Glutamatergic neuron (in vitro differentiated cells): Measurements from ENCODE around the gene IL21. TPM values are rescaled to one million over a fixed set of nuclear protein-coding genes. Genes with fewer than 3 reads are reported as not detected.
"Not testable (repeated sequence)": the region's sequence is repeated elsewhere in the genome, so short reads cannot be mapped to it uniquely, and the experiment has no call there.

ENCODE experiments used
- DNase-seq: peaks from one replicate; pipeline ENCODE4 v3.0.0; 2022
- H3K27ac Mint-ChIP-seq: one replicate; pipeline ENCODE4 v1.8.0; 2020; ENCODE audit warnings: mild to moderate bottlenecking, mixed read lengths, inconsistent platforms; ENCODE audit not compliant: unreplicated experiment
- H3K27me3 Mint-ChIP-seq: one replicate; pipeline ENCODE4 v1.8.0; 2020; ENCODE audit warnings: mild to moderate bottlenecking, moderate library complexity, mixed read lengths, inconsistent platforms; ENCODE audit not compliant: unreplicated experiment
- H3K36me3 Mint-ChIP-seq: one replicate; pipeline ENCODE4 v1.8.0; 2020; ENCODE audit warnings: mild to moderate bottlenecking, mixed read lengths, inconsistent platforms; ENCODE audit not compliant: unreplicated experiment
- H3K4me1 Mint-ChIP-seq: one replicate; pipeline ENCODE4 v1.8.0; 2020; ENCODE audit warnings: mild to moderate bottlenecking, low read depth, mixed read lengths, inconsistent platforms; ENCODE audit not compliant: unreplicated experiment
- H3K4me3 Mint-ChIP-seq: one replicate; pipeline ENCODE4 v1.8.0; 2020; ENCODE audit warnings: mild to moderate bottlenecking, mixed read lengths, inconsistent platforms; ENCODE audit not compliant: unreplicated experiment
- H3K9me3 Mint-ChIP-seq: one replicate; pipeline ENCODE4 v1.8.0; 2020; ENCODE audit warnings: mild to moderate bottlenecking, moderate library complexity, mixed read lengths, inconsistent platforms; ENCODE audit not compliant: unreplicated experiment
- total RNA-seq: library from RNA; stranded (reverse); fragmentation: NEBNext Ultra II Directional; extraction: Animal tissue kit (Norgen Biotek cat#: 25700); gene quantifications from one replicate; pipeline ENCODE4 v1.2.1, GENCODE V29; 2021; ENCODE audit not compliant: unreplicated experiment
- TF ChIP-seq, protein P1 (sequence below): fragments of 200-600 bp; sonication (generic); IDR thresholded peaks from one replicate; pipeline ENCODE4 v1.5.0; 2021; ENCODE audit not compliant: partially characterized antibody, unreplicated experiment

IL21 gene
- total RNA-seq, 1 donor from 2014 or later: not detected

DNA sequence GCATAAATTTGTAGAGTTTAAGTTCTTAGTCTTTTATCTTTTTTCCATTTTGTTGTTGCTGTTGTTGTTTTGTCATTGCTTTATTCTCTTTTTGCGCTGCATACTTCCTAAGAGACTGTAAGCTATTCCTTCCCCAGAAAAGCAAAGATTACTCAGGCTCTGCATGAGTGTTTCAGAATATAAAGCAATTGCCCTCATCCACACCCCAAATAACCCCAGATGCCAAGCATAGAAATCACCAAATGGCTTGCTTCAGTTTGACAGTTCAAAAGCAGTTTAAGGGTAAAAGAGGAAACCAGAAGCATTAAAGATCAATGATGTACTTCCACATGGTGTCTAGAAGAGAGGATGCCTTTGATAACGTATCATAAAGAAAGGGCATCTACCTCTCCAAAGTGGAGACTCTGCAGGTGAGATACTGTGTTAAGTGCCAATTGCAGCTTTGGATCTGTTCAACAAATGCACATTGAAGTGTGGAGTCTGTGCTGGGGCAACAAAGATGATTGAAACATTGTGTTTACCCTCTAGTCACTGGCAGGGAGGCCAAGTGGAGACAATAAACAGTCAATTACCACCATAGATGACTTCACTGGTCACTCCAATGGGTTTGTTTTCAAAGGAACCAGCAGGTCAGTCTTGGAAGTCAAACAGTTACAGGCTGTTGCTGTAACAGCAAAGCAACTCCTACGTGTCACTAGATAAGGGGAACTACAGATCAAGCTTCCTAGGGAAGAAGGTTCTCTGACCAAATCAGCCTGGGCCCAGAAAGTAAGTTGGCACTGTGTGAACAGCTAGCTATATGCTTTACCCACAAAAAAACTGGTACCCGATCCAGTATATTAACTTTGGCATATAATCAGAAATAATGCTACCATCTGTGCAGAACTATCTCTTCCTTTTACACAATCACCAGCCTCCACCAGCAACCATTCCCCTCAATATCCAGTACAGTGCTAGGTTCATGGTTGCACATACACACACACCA, 40.6 kb upstream of the IL21 start:
- no peaks in the 10 kb centered on the region for H3K36me3 Mint-ChIP-seq
- H3K27me3 Mint-ChIP-seq: no peaks in the 10 kb centered on the region
- no peak overlapping the region for H3K27ac Mint-ChIP-seq
- TF ChIP-seq, protein P1, sequence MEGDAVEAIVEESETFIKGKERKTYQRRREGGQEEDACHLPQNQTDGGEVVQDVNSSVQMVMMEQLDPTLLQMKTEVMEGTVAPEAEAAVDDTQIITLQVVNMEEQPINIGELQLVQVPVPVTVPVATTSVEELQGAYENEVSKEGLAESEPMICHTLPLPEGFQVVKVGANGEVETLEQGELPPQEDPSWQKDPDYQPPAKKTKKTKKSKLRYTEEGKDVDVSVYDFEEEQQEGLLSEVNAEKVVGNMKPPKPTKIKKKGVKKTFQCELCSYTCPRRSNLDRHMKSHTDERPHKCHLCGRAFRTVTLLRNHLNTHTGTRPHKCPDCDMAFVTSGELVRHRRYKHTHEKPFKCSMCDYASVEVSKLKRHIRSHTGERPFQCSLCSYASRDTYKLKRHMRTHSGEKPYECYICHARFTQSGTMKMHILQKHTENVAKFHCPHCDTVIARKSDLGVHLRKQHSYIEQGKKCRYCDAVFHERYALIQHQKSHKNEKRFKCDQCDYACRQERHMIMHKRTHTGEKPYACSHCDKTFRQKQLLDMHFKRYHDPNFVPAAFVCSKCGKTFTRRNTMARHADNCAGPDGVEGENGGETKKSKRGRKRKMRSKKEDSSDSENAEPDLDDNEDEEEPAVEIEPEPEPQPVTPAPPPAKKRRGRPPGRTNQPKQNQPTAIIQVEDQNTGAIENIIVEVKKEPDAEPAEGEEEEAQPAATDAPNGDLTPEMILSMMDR: no peak
- no peaks in the 10 kb centered on the region for H3K9me3 Mint-ChIP-seq
- no peaks in the 10 kb centered on the region for H3K4me1 Mint-ChIP-seq
- no peak overlapping the region for H3K4me3 Mint-ChIP-seq
- no peak for DNase-seq

DNA sequence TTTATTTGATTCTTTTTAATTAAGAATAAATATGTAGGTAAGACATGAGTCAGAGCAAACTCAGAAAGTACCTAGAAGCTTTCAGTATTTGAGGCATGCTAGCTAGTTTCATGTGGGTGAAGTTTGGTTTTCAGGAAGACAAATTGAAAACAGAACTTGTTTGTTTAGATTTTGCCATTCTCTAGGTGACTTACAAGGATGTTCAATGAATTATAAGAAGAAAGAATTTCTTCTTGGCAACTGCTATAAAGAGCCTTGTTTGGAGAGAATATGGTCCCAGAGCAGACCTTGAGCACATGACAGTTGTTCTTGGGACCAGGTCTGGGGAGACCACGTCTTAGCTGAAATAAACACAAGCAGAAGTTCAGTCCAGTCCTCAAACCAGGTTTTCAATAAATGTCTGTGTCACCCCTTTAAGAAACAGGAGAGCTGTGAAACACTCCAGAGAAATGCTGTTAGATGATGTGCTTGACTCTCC, 38.0 kb upstream of the IL21 start:
- DNase-seq: no peak
- Mint-ChIP-seq H3K27ac (no peak overlapping the region), H3K4me1 (no peaks in the 10 kb centered on the region)

DNA sequence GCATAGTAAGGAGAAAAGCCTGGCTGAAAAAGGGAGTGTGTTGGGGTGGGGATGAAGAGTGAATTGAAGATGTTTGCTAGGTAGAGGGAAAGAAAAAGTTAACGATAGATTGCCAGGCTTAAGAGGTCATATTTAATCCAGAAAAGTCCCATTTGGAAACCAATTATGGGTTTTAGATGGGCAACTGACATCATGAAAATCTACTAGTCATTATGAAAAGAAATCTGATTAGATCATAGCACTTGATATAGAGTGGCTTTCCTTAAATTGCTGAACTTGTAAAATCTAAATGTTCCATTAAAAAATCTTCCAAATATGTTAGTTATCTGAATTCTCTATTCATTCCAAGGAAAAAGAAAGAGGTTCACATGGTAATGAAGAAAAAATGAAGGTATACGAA, 37.5 kb upstream of the IL21 start:
- TF ChIP-seq, protein P1: no peak
- H3K4me1 Mint-ChIP-seq: no peaks in the 10 kb centered on the region
- H3K36me3 Mint-ChIP-seq: no peaks in the 10 kb centered on the region
- H3K27me3 Mint-ChIP-seq: no peaks in the 10 kb centered on the region
- H3K4me3 Mint-ChIP-seq: no peak overlapping the region
- no peak for DNase-seq
- H3K27ac Mint-ChIP-seq: no peak overlapping the region
- H3K9me3 Mint-ChIP-seq: no peaks in the 10 kb centered on the region

More for the DNA sequence above, 38.0 kb upstream of the IL21 start:
- Mint-ChIP-seq H3K4me3 (no peak overlapping the region), H3K9me3 (no peaks in the 10 kb centered on the region), H3K36me3 (no peaks in the 10 kb centered on the region), H3K27me3 (no peaks in the 10 kb centered on the region)
- TF ChIP-seq, protein P1: no peak

DNA sequence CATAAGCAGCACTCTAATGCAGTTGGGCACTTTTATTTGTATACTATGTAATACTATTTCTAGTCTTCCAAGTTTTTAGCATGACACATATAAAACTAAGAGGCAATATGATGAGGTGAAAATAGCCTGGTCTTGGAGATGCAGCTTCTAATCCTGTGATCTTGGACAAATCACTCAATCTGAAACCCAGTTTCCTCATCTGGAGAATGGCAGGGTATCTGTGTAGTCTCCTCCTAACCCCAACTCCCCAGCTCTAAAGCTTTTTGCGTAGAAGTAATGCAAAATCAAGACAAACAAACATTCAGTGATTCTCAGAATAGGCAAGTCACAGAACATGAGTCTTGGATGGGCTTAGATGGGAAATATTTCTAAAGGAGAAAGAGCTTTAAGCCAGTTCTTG, 36.7 kb upstream of the IL21 start:
- no peaks in the 10 kb centered on the region for H3K36me3 Mint-ChIP-seq
- no peaks in the 10 kb centered on the region for H3K9me3 Mint-ChIP-seq
- no peaks in the 10 kb centered on the region for H3K4me1 Mint-ChIP-seq
- no peak overlapping the region for H3K4me3 Mint-ChIP-seq
- no peak overlapping the region for H3K27ac Mint-ChIP-seq
- no peak for DNase-seq
- TF ChIP-seq, protein P1: no peak
- no peaks in the 10 kb centered on the region for H3K27me3 Mint-ChIP-seq

DNA sequence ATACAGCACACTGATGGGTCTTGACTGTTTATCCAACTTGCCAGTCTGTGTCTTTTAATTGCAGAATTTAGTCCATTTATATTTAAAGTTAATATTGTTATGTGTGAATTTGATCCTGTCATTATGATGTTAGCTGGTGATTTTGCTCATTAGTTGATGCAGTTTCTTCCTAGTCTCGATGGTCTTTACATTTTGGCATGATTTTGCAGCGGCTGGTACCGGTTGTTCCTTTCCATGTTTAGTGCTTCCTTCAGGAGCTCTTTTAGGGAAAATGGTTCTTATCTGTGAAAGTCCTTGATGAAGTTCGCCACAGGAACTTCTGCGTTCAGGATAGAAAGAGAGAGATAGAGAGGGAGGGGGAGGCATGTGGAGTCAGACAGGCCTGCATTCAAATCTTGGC, 35.7 kb upstream of the IL21 start:
- H3K4me1 Mint-ChIP-seq, H3K27me3 Mint-ChIP-seq, H3K4me3 Mint-ChIP-seq, H3K36me3 Mint-ChIP-seq, H3K27ac Mint-ChIP-seq, DNase-seq, H3K9me3 Mint-ChIP-seq: not testable (repeated sequence)
